GM12878 (cell line): Measurements from ENCODE around the gene KIFC3. TPM values are rescaled to one million over a fixed set of nuclear protein-coding genes. Genes with fewer than 3 reads are reported as not detected.

ENCODE experiments used
- ATAC-seq: fragments of 200-7000 bp; cut with Tn5 transposase; 3 replicates; pipeline ENCODE4 v1.9.1; 2020; ENCODE audit warnings: mild to moderate bottlenecking, moderate library complexity
- BruUV-seq: library from RNA; stranded (reverse); fragments of 400-500 nt; replicated peaks from 2 replicates; lab custom pipeline; 2021; lab: Mats Ljungman, UMichigan
- CTCF ChIA-PET: fragments of 300-600 bp; sonication (Branson Sonifier 250); formaldehyde crosslinking; extraction: SDS; loops from one replicate; lab custom pipeline; 2021; ENCODE audit warnings: inconsistent platforms; lab: Yijun Ruan, JAX
- POLR2A ChIA-PET: fragments of 350-600 bp; formaldehyde crosslinking; extraction: SDS; loops from one replicate; lab custom pipeline; 2021; ENCODE audit warnings: inconsistent platforms; lab: Charles Lee
- RAD21 ChIA-PET: fragments of 300-600 bp; sonication (Branson Sonifier 250); formaldehyde crosslinking; loops from one replicate; lab custom pipeline; 2023; ENCODE audit warnings: antibody characterized with exemption; ENCODE audit not compliant: unreplicated experiment; lab: Charles Lee
- SMC1A ChIA-PET: fragments of 300-600 bp; sonication (Branson Sonifier 250); formaldehyde crosslinking; loops from one replicate; lab custom pipeline; 2023; ENCODE audit not compliant: unreplicated experiment, uncharacterized antibody; lab: Charles Lee
- DNase-seq: peaks from one replicate; pipeline ENCODE4 v3.0.0-alpha.2; 2011; ENCODE audit warnings: low read depth, low spot score
- FAIRE-seq: peaks from 3 replicates; lab custom pipeline; 2011; peaks lifted over from hg19 to GRCh38; lab: Jason Lieb, UNC
- H2AFZ ChIP-seq: 2 replicates; pipeline ENCODE4 v1.6.0; 2011; ENCODE audit warnings: low read depth, low read length, control low read depth; ENCODE audit not compliant: control insufficient read depth
- H3K27ac ChIP-seq: 2 replicates; pipeline ENCODE4 v1.5.1; 2011; ENCODE audit warnings: control low read depth; ENCODE audit not compliant: control insufficient read depth, insufficient read depth
- H3K27me3 ChIP-seq, 2 experiments: replicated peaks in 1 of 2; 2 replicates each; pipeline versions ENCODE4 v1.6.0 to v1.6.1; 2011; ENCODE audit warnings: low read length in 1 of 2; ENCODE audit not compliant: control insufficient read depth in 2 of 2, insufficient read depth in 2 of 2
- H3K36me3 ChIP-seq, 2 experiments: 2 replicates each; pipeline ENCODE4 v1.5.1; 2011; ENCODE audit warnings: low read length in 1 of 2; ENCODE audit not compliant: control insufficient read depth in 2 of 2, insufficient read depth in 2 of 2
- H3K4me1 ChIP-seq: 2 replicates; pipeline ENCODE4 v1.6.1; 2011; ENCODE audit warnings: mild to moderate bottlenecking, low read length, moderate library complexity, mixed read lengths; ENCODE audit not compliant: control insufficient read depth, insufficient read depth
- H3K4me2 ChIP-seq: 2 replicates; pipeline ENCODE4 v1.6.0; 2011; ENCODE audit warnings: control low read depth; ENCODE audit not compliant: control insufficient read depth, insufficient read depth
- H3K4me3 ChIP-seq: fragments of 200-600 bp; sonication (generic); 2 replicates; pipeline ENCODE4 v1.5.1; 2016
- H3K79me2 ChIP-seq: 2 replicates; pipeline ENCODE4 v1.6.0; 2011; ENCODE audit warnings: low read length; ENCODE audit not compliant: control insufficient read depth, insufficient read depth
- H3K9ac ChIP-seq: 2 replicates; pipeline ENCODE4 v1.8.0; 2011; ENCODE audit warnings: low read length, control low read depth, mixed read lengths; ENCODE audit not compliant: control insufficient read depth, insufficient read depth
- H3K9me3 ChIP-seq: replicated peaks from 3 replicates; pipeline ENCODE4 v1.5.1; 2011; ENCODE audit warnings: mild to moderate bottlenecking, low read length; ENCODE audit not compliant: control insufficient read depth, insufficient read depth
- H4K20me1 ChIP-seq: 2 replicates; pipeline ENCODE4 v1.6.0; 2011; ENCODE audit not compliant: control insufficient read depth, insufficient read depth
- BACH1 ChIP-seq: fragments of 450-650 bp; IDR thresholded peaks from 2 replicates; pipeline ENCODE4 v1.6.1; 2017; ENCODE audit warnings: mild to moderate bottlenecking, borderline replicate concordance
- CHD2 ChIP-seq: IDR thresholded peaks from 2 replicates; pipeline ENCODE4 v1.6.1; 2011; ENCODE audit warnings: low read depth, low read length, improper control_type of control experiment, borderline replicate concordance
- MTA3 ChIP-seq: IDR thresholded peaks from 2 replicates; pipeline ENCODE4 v1.6.1; 2012; ENCODE audit warnings: low read length, inconsistent platforms, borderline replicate concordance
- PAX5 ChIP-seq: IDR thresholded peaks from 2 replicates; pipeline ENCODE4 v1.6.1; 2011; ENCODE audit warnings: low read depth, low read length, borderline replicate concordance
- SIX5 ChIP-seq: IDR thresholded peaks from 2 replicates; pipeline ENCODE4 v1.6.1; 2011; ENCODE audit warnings: mild to moderate bottlenecking, low read depth, low read length, moderate library complexity; ENCODE audit not compliant: severe bottlenecking
- SMAD5 ChIP-seq: IDR thresholded peaks from 2 replicates; pipeline ENCODE4 v1.6.1; 2016; ENCODE audit warnings: antibody characterized with exemption, low read depth
- WGBS: methylation state at CpG from one replicate; pipeline ENCODE4 v1.1.6; 2016; ENCODE audit warnings: low lambda C conversion rate; ENCODE audit not compliant: insufficient replicate concordance, insufficient coverage; ENCODE audit errors: missing lambda C conversion rate; 5-methylcytosine and 5-hydroxymethylcytosine counted together
- in situ Hi-C: fragments of 300-500 bp; cut with MboI; formaldehyde crosslinking; loops from 9 replicates; pipeline ENCODE4 v1.14.3; 2018; ENCODE audit warnings: mixed read lengths
- intact Hi-C: fragments of 100-400 bp; cut with micrococcal nuclease; formaldehyde crosslinking; loops from one replicate; pipeline ENCODE4 v1.14.2; 2022; ENCODE audit not compliant: unreplicated experiment
- polyA plus RNA-seq, 11 experiments: library from polyadenylated mRNA; depleted of rRNA in 4 of 11; unstranded in 6 of 11; stranded (reverse) in 5 of 11; fragments of >200 nt; fragmentation: Nextera tagmentation in 4 of 11; fragmentation: Illumina TruSeq in 1 of 11; extraction: Ambion mirVana in 4 of 11; extraction: Trizol in 1 of 11; gene quantifications; 1 replicate in 1 of 11; 2 replicates in 10 of 11; pipeline versions ENCODE4 v1.2.1 to v1.2.3, GENCODE V29; 2011 to 2016; ENCODE audit warnings: inconsistent platforms in 2 of 11, missing spikeins in 2 of 11, low read depth in 1 of 11
- total RNA-seq, 4 experiments: library from RNA; depleted of rRNA in 3 of 4; stranded (reverse); fragments of >200 nt in 3 of 4; fragmentation: Illumina TruSeq in 1 of 4; extraction: Trizol in 1 of 4; gene quantifications; 2 replicates each; pipeline versions ENCODE4 v1.2.1 to v1.2.3, GENCODE V29; 2013 to 2021
- TF ChIP-seq, protein P1 (sequence below): IDR thresholded peaks from 2 replicates; pipeline ENCODE4 v1.6.1; 2012; ENCODE audit warnings: low read depth, low read length, improper control_type of control experiment
- TF ChIP-seq, protein P2 (sequence below): fragments of 450-650 bp; IDR thresholded peaks from 2 replicates; pipeline ENCODE4 v1.6.1; 2016; ENCODE audit warnings: mild to moderate bottlenecking
- TF ChIP-seq, protein P3 (sequence below): IDR thresholded peaks from 2 replicates; pipeline ENCODE4 v1.6.1; 2011; ENCODE audit warnings: mild to moderate bottlenecking, low read depth, low read length, moderate library complexity; ENCODE audit not compliant: insufficient replicate concordance
- TF ChIP-seq, protein P4 (sequence below): IDR thresholded peaks from 2 replicates; pipeline ENCODE4 v1.6.1; 2011; ENCODE audit warnings: borderline replicate concordance, low read depth, mild to moderate bottlenecking, moderate library complexity, low read length; ENCODE audit not compliant: insufficient read depth, poor library complexity, severe bottlenecking
- TF ChIP-seq, protein P5 (sequence below): fragments of 450-650 bp; IDR thresholded peaks from 2 replicates; pipeline ENCODE4 v1.6.1; 2016; ENCODE audit warnings: mild to moderate bottlenecking

The KIFC3 gene
- total and polyA plus RNA-seq, 10 of the 15 experiments (the other 5 are each of a cell fraction or from before 2014, with no cell fraction given), result 0.22 to 1.3 (median 0.26) TPM; not detected in 3

DNA sequence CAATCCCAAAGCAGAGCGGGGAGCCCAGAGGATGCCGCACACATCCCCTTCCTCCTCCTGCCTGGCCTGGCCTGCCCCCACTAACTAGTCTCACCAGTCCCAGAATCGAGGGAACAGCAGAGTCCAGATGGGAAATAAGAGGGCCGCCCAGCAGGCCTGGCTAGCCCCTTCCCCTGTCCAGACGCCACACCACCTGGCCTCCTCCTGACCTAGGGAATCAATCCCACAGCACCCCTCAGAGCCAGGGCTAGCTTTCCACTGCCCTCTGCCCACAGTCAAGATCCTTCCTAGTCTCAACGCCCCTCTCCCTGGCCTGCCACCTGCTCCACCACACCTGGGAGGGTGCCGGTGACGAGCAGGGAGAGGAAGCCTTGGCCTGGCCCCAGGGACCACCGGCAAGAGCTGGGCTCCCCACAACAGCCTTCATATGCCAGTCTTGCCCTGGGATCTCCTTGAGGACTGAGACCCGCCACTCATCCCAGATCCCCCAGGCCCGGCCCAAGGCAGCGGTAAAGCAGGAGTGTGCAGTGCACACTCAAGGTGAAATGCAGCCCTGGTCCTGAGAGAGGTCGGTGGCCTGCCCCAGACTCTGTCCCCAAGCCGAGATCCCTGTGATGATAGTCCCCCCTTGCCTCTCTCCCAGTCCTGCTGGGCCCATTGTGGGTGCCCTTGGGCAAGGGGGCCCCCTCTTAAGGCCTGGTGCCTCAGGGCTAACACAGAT is 38.8 kb downstream of the KIFC3 start:
- Histone ChIP-seq H3K36me3 (no peaks in the 10 kb centered on the region), H3K4me1 (no peaks in the 10 kb centered on the region), H3K4me3 (no peak overlapping the region), H3K9ac (no peak overlapping the region), H2AFZ (no peak overlapping the region), H4K20me1 (no peaks in the 10 kb centered on the region), H3K27me3 (no peaks in the 10 kb centered on the region), H3K27ac (no peak overlapping the region), H3K4me2 (no peak overlapping the region), H3K9me3 (no peaks in the 10 kb centered on the region), H3K79me2 (no peaks in the 10 kb centered on the region)
- ChIA-PET SMC1A (no interaction called here), CTCF (no interaction called here), RAD21 (no interaction called here), POLR2A (no interaction called here)
- intact Hi-C loops, result no loop called here
- ATAC-seq (no peak), FAIRE-seq (no peak), DNase-seq (no peak)
- WGBS, result 79% methylated on average over 13 of the region's 14 CpGs
- BruUV-seq, result no TSS peak
- in situ Hi-C loops, result no loop called here
- no peak for TF ChIP-seq BACH1
- TF ChIP-seq CHD2, result no peak
- TF ChIP-seq, protein P1, sequence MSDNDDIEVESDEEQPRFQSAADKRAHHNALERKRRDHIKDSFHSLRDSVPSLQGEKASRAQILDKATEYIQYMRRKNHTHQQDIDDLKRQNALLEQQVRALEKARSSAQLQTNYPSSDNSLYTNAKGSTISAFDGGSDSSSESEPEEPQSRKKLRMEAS, result no peak
- TF ChIP-seq, protein P2, sequence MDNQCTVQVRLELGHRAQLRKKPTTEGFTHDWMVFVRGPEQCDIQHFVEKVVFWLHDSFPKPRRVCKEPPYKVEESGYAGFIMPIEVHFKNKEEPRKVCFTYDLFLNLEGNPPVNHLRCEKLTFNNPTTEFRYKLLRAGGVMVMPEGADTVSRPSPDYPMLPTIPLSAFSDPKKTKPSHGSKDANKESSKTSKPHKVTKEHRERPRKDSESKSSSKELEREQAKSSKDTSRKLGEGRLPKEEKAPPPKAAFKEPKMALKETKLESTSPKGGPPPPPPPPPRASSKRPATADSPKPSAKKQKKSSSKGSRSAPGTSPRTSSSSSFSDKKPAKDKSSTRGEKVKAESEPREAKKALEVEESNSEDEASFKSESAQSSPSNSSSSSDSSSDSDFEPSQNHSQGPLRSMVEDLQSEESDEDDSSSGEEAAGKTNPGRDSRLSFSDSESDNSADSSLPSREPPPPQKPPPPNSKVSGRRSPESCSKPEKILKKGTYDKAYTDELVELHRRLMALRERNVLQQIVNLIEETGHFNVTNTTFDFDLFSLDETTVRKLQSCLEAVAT, result no peak
- TF ChIP-seq SIX5, result no peak
- no peak for TF ChIP-seq MTA3
- TF ChIP-seq, protein P3, sequence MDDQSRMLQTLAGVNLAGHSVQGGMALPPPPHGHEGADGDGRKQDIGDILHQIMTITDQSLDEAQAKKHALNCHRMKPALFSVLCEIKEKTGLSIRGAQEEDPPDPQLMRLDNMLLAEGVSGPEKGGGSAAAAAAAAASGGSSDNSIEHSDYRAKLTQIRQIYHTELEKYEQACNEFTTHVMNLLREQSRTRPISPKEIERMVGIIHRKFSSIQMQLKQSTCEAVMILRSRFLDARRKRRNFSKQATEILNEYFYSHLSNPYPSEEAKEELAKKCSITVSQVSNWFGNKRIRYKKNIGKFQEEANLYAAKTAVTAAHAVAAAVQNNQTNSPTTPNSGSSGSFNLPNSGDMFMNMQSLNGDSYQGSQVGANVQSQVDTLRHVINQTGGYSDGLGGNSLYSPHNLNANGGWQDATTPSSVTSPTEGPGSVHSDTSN, result no peak
- TF ChIP-seq, protein P4, sequence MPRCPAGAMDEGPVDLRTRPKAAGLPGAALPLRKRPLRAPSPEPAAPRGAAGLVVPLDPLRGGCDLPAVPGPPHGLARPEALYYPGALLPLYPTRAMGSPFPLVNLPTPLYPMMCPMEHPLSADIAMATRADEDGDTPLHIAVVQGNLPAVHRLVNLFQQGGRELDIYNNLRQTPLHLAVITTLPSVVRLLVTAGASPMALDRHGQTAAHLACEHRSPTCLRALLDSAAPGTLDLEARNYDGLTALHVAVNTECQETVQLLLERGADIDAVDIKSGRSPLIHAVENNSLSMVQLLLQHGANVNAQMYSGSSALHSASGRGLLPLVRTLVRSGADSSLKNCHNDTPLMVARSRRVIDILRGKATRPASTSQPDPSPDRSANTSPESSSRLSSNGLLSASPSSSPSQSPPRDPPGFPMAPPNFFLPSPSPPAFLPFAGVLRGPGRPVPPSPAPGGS, result no peak
- TF ChIP-seq PAX5, result no peak
- TF ChIP-seq, protein P5, sequence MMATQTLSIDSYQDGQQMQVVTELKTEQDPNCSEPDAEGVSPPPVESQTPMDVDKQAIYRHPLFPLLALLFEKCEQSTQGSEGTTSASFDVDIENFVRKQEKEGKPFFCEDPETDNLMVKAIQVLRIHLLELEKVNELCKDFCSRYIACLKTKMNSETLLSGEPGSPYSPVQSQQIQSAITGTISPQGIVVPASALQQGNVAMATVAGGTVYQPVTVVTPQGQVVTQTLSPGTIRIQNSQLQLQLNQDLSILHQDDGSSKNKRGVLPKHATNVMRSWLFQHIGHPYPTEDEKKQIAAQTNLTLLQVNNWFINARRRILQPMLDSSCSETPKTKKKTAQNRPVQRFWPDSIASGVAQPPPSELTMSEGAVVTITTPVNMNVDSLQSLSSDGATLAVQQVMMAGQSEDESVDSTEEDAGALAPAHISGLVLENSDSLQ, result no peak
- no peak for TF ChIP-seq SMAD5
